HUES6 (cell line): ENCODE measurements around the gene LINC00632.

ENCODE experiments used
- H3K27ac ChIP-seq: 2 replicates; pipeline ENCODE4 v1.7.0; 2013; ENCODE audit warnings: low read depth, mild to moderate bottlenecking, low read length, inconsistent platforms
- H3K27me3 ChIP-seq: 2 replicates; pipeline ENCODE4 v1.6.1; 2013; ENCODE audit warnings: low read length; ENCODE audit not compliant: control insufficient read depth, insufficient read depth
- H3K36me3 ChIP-seq: 2 replicates; pipeline ENCODE4 v1.6.1; 2013; ENCODE audit warnings: low read length; ENCODE audit not compliant: control insufficient read depth, insufficient read depth
- H3K4me1 ChIP-seq: 2 replicates; pipeline ENCODE4 v1.6.1; 2013; ENCODE audit warnings: low read length; ENCODE audit not compliant: control insufficient read depth, insufficient read depth
- H3K4me3 ChIP-seq: 2 replicates; pipeline ENCODE4 v1.5.1; 2013; ENCODE audit warnings: low read depth, low read length
- H3K9ac ChIP-seq: one replicate; pipeline ENCODE4 v1.6.1; 2013; ENCODE audit warnings: mild to moderate bottlenecking, low read length
- H3K9me3 ChIP-seq: 2 replicates; pipeline ENCODE4 v1.6.1; 2013; ENCODE audit warnings: low read depth, low read length; ENCODE audit not compliant: control insufficient read depth, insufficient read depth

The LINC00632 gene

GRCh38 chrX:140765043-140765784 lies 55.7 kb downstream of the LINC00632 start:
- peak overlapping the region; percentile 70 for H3K4me3 ChIP-seq
- no peaks in the 10 kb centered on the region for H3K9me3 ChIP-seq
- peak overlapping the region; percentile 80 for H3K9ac ChIP-seq

DNA sequence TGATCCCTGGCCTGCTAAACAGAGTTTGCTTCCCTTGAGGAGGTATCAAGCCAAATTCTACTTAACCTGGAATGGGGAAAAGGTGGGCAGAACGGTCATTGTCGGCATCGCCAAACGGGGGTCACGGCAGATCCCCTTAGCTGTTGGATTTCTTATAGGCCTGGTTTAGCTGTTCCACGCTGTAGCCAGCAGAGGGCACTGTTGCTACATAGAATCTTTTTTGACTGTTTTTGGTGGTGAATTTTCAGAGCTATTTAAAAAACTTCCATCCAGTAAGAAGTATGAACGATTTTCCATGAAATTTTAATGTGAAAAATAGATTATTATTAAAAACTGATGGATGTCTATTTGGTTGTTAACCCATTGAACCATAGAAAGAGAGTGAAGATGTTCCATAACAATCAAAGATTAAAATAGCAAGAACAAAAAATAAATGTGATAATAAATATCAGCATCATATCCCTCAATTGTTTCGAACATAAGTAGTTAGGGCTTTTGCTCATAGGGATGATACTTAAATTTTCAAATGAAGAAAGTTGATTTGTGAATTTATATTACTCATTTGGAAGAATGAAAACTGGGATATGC lies 56.6 kb downstream of the LINC00632 start:
- Histone ChIP-seq H3K4me3 (peak overlapping the region; percentile 70), H3K27ac (no peak overlapping the region), H3K36me3 (no peaks in the 10 kb centered on the region), H3K27me3 (peaks cover 12% of the 10 kb centered on the region; the same call in 1 of the 2 replicates), H3K9ac (peak overlapping the region; percentile 80), H3K4me1 (peaks cover 16% of the 10 kb centered on the region), H3K9me3 (no peaks in the 10 kb centered on the region)

More at GRCh38 chrX:140765043-140765784, 55.7 kb downstream of the LINC00632 start:
- no peaks in the 10 kb centered on the region for H3K36me3 ChIP-seq
- H3K27ac ChIP-seq, result no peak overlapping the region
- peaks cover 12% of the 10 kb centered on the region; the same call in 1 of the 2 replicates for H3K27me3 ChIP-seq
- H3K4me1 ChIP-seq, result peaks cover 16% of the 10 kb centered on the region

DNA sequence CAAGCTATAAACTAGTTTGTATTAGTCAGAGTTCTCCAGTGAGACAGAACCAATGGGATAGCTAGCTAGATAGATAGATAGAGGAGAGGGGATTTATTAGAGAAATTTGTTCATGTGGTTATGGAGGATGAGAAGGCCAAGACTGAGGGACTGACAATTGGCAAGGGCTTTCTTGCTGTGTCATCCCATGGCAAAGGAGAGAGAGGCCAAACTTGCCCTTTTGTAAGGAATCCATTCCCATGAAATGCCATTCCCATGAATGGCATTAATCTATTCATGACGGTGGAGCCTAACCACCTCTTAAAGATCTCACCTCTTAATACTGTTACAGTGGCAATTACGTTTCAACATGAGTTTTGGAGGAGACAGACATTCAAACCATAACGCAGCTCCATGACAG lies 58.1 kb downstream of the LINC00632 start:
- Histone ChIP-seq H3K4me1 (peaks cover 12% of the 10 kb centered on the region), H3K36me3 (peaks cover 9% of the 10 kb centered on the region), H3K9me3 (no peaks in the 10 kb centered on the region), H3K27ac (no peak overlapping the region), H3K4me3 (no peak overlapping the region), H3K27me3 (peaks cover 12% of the 10 kb centered on the region; the same call in 1 of the 2 replicates), H3K9ac (no peak overlapping the region)

DNA sequence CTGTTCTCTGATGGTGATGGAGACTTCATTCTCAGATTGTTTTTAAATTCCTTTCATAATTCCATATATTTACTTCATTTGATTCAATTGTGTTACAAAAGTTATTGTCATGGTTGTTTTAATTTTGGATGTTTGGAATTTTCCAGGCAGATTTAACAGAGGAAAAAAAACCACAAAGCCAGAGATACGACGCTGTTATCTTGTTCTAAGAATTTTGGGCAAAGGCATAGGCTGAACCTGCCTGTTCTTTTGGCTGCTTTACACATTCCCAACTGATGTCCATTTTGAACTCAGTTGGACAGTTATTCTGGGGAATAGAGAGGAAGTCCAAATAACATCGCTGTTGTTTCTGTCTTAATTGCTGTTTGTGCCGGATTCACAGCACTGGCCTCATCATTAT lies 65.7 kb downstream of the LINC00632 start:
- H3K9me3 ChIP-seq, result no peaks in the 10 kb centered on the region
- no peak overlapping the region for H3K9ac ChIP-seq
- H3K36me3 ChIP-seq, result peaks cover 43% of the 10 kb centered on the region
- H3K27me3 ChIP-seq, result no peaks in the 10 kb centered on the region; the same call in 1 of the 2 replicates
- no peak overlapping the region for H3K4me3 ChIP-seq
- no peaks in the 10 kb centered on the region; the same call in 1 of the 2 replicates for H3K4me1 ChIP-seq
- H3K27ac ChIP-seq, result no peak overlapping the region

- Histone ChIP-seq H3K9me3 (no peaks in the 10 kb centered on the region), H3K9ac (no peak overlapping the region), H3K4me1 (no peaks in the 10 kb centered on the region; the same call in 1 of the 2 replicates), H3K27ac (no peak overlapping the region), H3K4me3 (no peak overlapping the region), H3K27me3 (no peaks in the 10 kb centered on the region; the same call in 1 of the 2 replicates), H3K36me3 (peaks cover 43% of the 10 kb centered on the region)
Observed at GRCh38 chrX:140776320-140776719, 66.8 kb downstream of the LINC00632 start.

GRCh38 chrX:140794642-140795041 lies 85.1 kb downstream of the LINC00632 start:
- Histone ChIP-seq H3K36me3 (no peaks in the 10 kb centered on the region), H3K4me3 (no peak overlapping the region), H3K9me3 (peaks cover 23% of the 10 kb centered on the region), H3K27me3 (no peaks in the 10 kb centered on the region), H3K4me1 (no peaks in the 10 kb centered on the region), H3K27ac (no peak overlapping the region), H3K9ac (no peak overlapping the region)

DNA sequence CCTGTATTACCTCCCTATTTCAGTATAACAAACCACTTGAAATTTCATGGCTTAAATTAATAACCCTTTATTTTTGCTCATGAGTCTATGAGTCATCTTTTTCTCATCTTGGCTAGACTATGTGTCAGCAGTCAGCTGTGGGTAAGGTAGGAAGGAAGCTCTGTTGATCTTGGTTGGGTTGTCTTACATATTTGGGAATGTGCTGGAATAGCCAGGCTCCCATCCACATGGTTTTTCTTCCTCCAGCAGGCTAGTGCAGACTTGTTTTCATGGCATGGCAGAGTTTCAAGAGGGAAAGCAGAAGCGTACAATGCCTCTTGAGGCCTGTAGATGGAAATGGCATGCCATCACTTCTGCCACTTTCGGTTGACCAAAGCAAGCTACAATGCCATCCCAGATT lies 89.7 kb downstream of the LINC00632 start:
- peaks cover 22% of the 10 kb centered on the region for H3K9me3 ChIP-seq
- H3K27me3 ChIP-seq, result no peaks in the 10 kb centered on the region
- H3K4me3 ChIP-seq, result no peak overlapping the region
- H3K4me1 ChIP-seq, result no peaks in the 10 kb centered on the region
- no peak overlapping the region for H3K9ac ChIP-seq
- H3K36me3 ChIP-seq, result no peaks in the 10 kb centered on the region
- H3K27ac ChIP-seq, result no peak overlapping the region

GRCh38 chrX:140804292-140804691 lies 94.7 kb downstream of the LINC00632 start:
- peaks cover 27% of the 10 kb centered on the region for H3K9me3 ChIP-seq
- no peaks in the 10 kb centered on the region for H3K36me3 ChIP-seq
- no peaks in the 10 kb centered on the region for H3K4me1 ChIP-seq
- no peak overlapping the region for H3K4me3 ChIP-seq
- no peak overlapping the region for H3K9ac ChIP-seq
- H3K27ac ChIP-seq, result no peak overlapping the region
- no peaks in the 10 kb centered on the region for H3K27me3 ChIP-seq

- Histone ChIP-seq H3K27ac (no peak overlapping the region), H3K9me3 (peaks cover 39% of the 10 kb centered on the region), H3K36me3 (no peaks in the 10 kb centered on the region), H3K4me3 (no peak overlapping the region), H3K27me3 (no peaks in the 10 kb centered on the region), H3K9ac (no peak overlapping the region), H3K4me1 (peaks cover 8% of the 10 kb centered on the region)
Observed at GRCh38 chrX:140815868-140816267, 106.3 kb downstream of the LINC00632 start.

DNA sequence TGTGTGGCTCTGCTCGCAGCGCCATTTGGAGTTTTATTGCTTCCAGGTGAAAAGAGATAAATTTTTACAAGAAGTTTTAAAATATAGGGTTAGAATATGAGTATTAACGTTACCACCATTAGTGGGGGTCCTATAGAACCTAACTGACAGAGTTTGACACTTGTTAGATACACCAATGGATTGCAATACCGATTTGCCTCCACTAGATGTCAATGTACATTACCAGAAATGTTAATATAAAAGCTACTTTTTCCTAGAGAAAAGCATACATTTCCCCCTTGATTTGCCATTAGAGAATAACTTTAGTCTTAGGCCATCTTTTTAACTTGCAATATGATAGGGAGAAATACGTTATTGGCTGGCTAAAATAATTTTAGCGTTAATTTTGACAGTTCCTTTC lies 108.4 kb downstream of the LINC00632 start:
- Histone ChIP-seq H3K36me3 (no peaks in the 10 kb centered on the region), H3K9ac (no peak overlapping the region), H3K9me3 (peaks cover 25% of the 10 kb centered on the region; the same call in 1 of the 2 replicates), H3K4me3 (no peak overlapping the region), H3K27me3 (no peaks in the 10 kb centered on the region), H3K27ac (no peak overlapping the region), H3K4me1 (peaks cover 15% of the 10 kb centered on the region)

DNA sequence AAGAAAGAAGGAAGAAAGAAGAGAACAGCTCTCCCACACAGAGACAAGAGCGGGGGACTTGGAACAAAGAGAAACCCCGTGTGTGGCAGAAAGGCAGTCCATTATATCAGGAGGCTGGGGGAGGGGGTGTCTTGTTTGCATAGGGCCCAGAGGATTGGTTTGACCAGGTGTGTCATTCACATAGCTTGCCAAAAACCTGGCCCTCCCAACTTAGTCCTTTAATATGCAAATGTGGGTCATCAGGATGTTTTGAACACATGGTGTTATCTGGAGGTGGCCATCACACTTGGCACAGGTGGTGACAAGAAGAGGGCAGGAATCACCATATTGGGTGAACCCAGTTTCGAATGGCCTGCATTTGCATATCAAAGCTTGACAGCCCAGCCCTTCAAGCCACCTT lies 111.7 kb downstream of the LINC00632 start:
- Histone ChIP-seq H3K9ac (peak overlapping the region; percentile 66), H3K27me3 (no peaks in the 10 kb centered on the region), H3K27ac (peak overlapping the region; percentile 82), H3K4me3 (peak overlapping the region; percentile 49), H3K4me1 (peaks cover 15% of the 10 kb centered on the region), H3K36me3 (no peaks in the 10 kb centered on the region), H3K9me3 (peaks cover 1% of the 10 kb centered on the region; the same call in 1 of the 2 replicates)
